SK-N-SH treated with all-trans-retinoic acid at 6 μM for 48 hours (cell line): ENCODE results near the gene TMEM131.

Experiments used
- GLIS3 ChIP-seq: fragments of 250-450 bp; sonication (Bioruptor Pico); IDR thresholded peaks from 2 replicates; pipeline ENCODE4 v1.5.0; 2020; ENCODE audit warnings: mild to moderate bottlenecking, moderate library complexity
- ZC3H10 ChIP-seq: fragments of 250-450 bp; sonication (Bioruptor Pico); IDR thresholded peaks from 2 replicates; pipeline ENCODE4 v1.5.1; 2021; ENCODE audit warnings: mild to moderate bottlenecking, moderate library complexity
- TF ChIP-seq, protein P1 (sequence below): fragments of 250-450 bp; sonication (Bioruptor Pico); IDR thresholded peaks from 2 replicates; pipeline ENCODE4 v1.5.1; 2020; ENCODE audit warnings: low read depth, mild to moderate bottlenecking, moderate library complexity

DNA sequence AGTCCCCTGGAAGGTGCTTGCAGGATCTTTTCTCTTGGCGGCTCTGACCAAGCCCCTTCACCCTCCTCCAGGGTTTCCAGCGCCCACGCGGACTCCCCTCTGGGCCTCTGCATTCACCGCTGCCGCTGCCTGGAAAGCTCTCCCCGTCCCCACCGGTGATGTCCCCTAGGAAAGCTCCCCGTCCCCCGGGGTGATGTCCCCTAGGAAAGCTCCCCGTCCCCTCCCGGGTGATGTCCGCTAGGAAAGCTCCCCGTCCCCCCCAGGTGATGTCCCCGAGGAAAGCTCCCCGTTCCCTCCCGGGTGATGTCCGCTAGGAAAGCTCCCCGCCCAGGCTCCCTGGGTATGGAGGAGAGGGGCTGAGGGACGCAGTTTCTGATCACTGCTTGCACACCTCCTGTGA, 254.5 kb downstream of the TMEM131 start:
- TF ChIP-seq, protein P1, sequence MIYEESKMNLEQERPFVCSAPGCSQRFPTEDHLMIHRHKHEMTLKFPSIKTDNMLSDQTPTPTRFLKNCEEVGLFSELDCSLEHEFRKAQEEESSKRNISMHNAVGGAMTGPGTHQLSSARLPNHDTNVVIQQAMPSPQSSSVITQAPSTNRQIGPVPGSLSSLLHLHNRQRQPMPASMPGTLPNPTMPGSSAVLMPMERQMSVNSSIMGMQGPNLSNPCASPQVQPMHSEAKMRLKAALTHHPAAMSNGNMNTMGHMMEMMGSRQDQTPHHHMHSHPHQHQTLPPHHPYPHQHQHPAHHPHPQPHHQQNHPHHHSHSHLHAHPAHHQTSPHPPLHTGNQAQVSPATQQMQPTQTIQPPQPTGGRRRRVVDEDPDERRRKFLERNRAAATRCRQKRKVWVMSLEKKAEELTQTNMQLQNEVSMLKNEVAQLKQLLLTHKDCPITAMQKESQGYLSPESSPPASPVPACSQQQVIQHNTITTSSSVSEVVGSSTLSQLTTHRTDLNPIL, result no peak
- TF ChIP-seq GLIS3 (CRISPR knock-in tag), result no peak
- no peak for TF ChIP-seq ZC3H10 (CRISPR knock-in tag)
